ENCODE data around the gene LRP1B. TPM values are rescaled to one million over a fixed set of nuclear protein-coding genes. Genes with fewer than 3 reads are reported as not detected.

Gene LRP1B
- total and polyA plus RNA-seq, 4 donors = 0.01 to 0.84 (median 0.17) TPM

GRCh38 chr2:140882671-140883620 lies 1247.9 kb downstream of the LRP1B start:
- Histone ChIP-seq H3K9ac (ENCODE audit: low read depth in 1 of 2, low read length in 2 of 2) (no peak overlapping the region), H3K4me3 (ENCODE audit: low read depth in 1 of 3, low read length in 3 of 3) (no peak overlapping the region), H3K9me3 (ENCODE audit: control insufficient read depth in 4 of 4, low read length in 3 of 4) (no peaks in the 10 kb centered on the region), H3K27ac (ENCODE audit: low read depth in 1 of 2, low read length in 2 of 2) (no peak overlapping the region), H3K36me3 (ENCODE audit: control insufficient read depth in 4 of 4, insufficient read depth in 3 of 4, low read depth in 1 of 4, low read length in 3 of 4) (no peaks in the 10 kb centered on the region), H3K4me1 (ENCODE audit: control insufficient read depth in 4 of 4, insufficient read depth in 4 of 4, low read length in 3 of 4) (no peaks in the 10 kb centered on the region), H3K27me3 (ENCODE audit: control insufficient read depth in 4 of 4, insufficient read depth in 4 of 4, low read length in 3 of 4) (no peaks in the 10 kb centered on the region)
- 80% methylated on average over 5 of the region's 5 CpGs for WGBS
- TF ChIP-seq FOXA1 (IDR thresholded peaks at IDR 0.05) = no peak
- TF ChIP-seq TAF1 (conservative IDR thresholded peaks at IDR 0.05) = no peak
- TF ChIP-seq SP1 (IDR thresholded peaks at IDR 0.05) = no peak
- no peak for TF ChIP-seq YY1 (IDR thresholded peaks at IDR 0.05)
- TF ChIP-seq ZBTB33 (IDR thresholded peaks at IDR 0.05) = no peak
- no peak for TF ChIP-seq NR2F2 (IDR thresholded peaks at IDR 0.05)
- TF ChIP-seq, protein P1, sequence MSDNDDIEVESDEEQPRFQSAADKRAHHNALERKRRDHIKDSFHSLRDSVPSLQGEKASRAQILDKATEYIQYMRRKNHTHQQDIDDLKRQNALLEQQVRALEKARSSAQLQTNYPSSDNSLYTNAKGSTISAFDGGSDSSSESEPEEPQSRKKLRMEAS (IDR thresholded peaks at IDR 0.05) = no peak
- TF ChIP-seq EGR1 (IDR thresholded peaks at IDR 0.05; ENCODE audit: low read depth in 2 of 2) = no peak
- DNase-seq (ENCODE audit: low spot score) = no peak

DNA sequence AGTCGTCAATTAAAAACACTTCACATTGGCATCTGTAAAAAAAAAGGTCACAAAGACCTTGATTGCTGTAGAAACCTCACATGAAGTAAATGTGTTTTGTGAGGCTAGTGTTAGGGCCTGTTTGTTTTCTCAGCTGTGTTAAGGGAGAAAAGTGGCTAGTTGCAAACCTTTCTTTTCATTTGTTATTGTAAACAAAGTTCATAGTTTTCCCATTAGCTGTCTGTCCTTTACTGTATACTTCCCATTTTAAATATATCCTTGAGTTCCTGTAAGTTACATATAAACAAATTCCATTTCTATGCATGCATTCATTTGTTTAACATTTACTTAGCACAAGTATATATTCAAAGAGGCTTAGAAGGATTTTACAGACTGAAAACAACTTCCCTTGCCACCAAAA lies 1250.2 kb downstream of the LRP1B start:
- Histone ChIP-seq H3K36me3 (ENCODE audit: control insufficient read depth in 4 of 4, insufficient read depth in 3 of 4, low read depth in 1 of 4, low read length in 3 of 4) (no peaks in the 10 kb centered on the region), H3K27me3 (ENCODE audit: control insufficient read depth in 4 of 4, insufficient read depth in 4 of 4, low read length in 3 of 4) (no peaks in the 10 kb centered on the region), H3K9ac (ENCODE audit: low read depth in 1 of 2, low read length in 2 of 2) (no peak overlapping the region), H3K4me1 (ENCODE audit: control insufficient read depth in 4 of 4, insufficient read depth in 4 of 4, low read length in 3 of 4) (no peaks in the 10 kb centered on the region), H3K9me3 (ENCODE audit: control insufficient read depth in 4 of 4, low read length in 3 of 4) (no peaks in the 10 kb centered on the region), H3K4me3 (ENCODE audit: low read depth in 1 of 3, low read length in 3 of 3) (no peak overlapping the region), H3K27ac (ENCODE audit: low read depth in 1 of 2, low read length in 2 of 2) (no peak overlapping the region)
- DNase-seq (ENCODE audit: low spot score) = no peak
- TF ChIP-seq NR2F2 (IDR thresholded peaks at IDR 0.05) = no peak
- TF ChIP-seq SP1 (IDR thresholded peaks at IDR 0.05) = no peak
- TF ChIP-seq HNF4A (conservative IDR thresholded peaks at IDR 0.05) = no peak
- TF ChIP-seq YY1 (IDR thresholded peaks at IDR 0.05) = no peak
- no peak for TF ChIP-seq RAD21 (IDR thresholded peaks at IDR 0.05)
- 66% methylated on average over 1 of the region's 1 CpG for WGBS

GRCh38 chr2:140876015-140876414 lies 1254.8 kb downstream of the LRP1B start:
- no peak overlapping the region for H3K4me3 ChIP-seq (ENCODE audit: low read depth in 1 of 3, low read length in 3 of 3)
- no peak overlapping the region for H3K27ac ChIP-seq (ENCODE audit: low read depth in 1 of 2, low read length in 2 of 2)
- peaks cover 0 to 14% (median 11%) of the 10 kb centered on the region in 4 donors for H3K4me1 ChIP-seq (ENCODE audit: control insufficient read depth in 4 of 4, insufficient read depth in 4 of 4, low read length in 3 of 4)
- H3K27me3 ChIP-seq (ENCODE audit: control insufficient read depth in 4 of 4, insufficient read depth in 4 of 4, low read length in 3 of 4) = no peaks in the 10 kb centered on the region
- no peak overlapping the region for H3K9ac ChIP-seq (ENCODE audit: low read depth in 1 of 2, low read length in 2 of 2)
- DNase-seq (ENCODE audit: low spot score) = no peak
- WGBS = 93% methylated on average over 1 of the region's 1 CpG
- TF ChIP-seq, protein P1 (IDR thresholded peaks at IDR 0.05) = no peak
- TF ChIP-seq RXRA (IDR thresholded peaks at IDR 0.05) (no peak), REST (IDR thresholded peaks at IDR 0.05) (no peak), TAF1 (conservative IDR thresholded peaks at IDR 0.05) (no peak)
- no peaks in the 10 kb centered on the region for H3K36me3 ChIP-seq (ENCODE audit: control insufficient read depth in 4 of 4, insufficient read depth in 3 of 4, low read depth in 1 of 4, low read length in 3 of 4)
- H3K9me3 ChIP-seq (ENCODE audit: control insufficient read depth in 4 of 4, low read length in 3 of 4) = no peaks in the 10 kb centered on the region
